ENCODE results near the gene DRD5. TPM values are rescaled to one million over a fixed set of nuclear protein-coding genes. Genes with fewer than 3 reads are reported as not detected.

Gene DRD5
- polyA plus RNA-seq, 1 experiment, result not detected

DNA sequence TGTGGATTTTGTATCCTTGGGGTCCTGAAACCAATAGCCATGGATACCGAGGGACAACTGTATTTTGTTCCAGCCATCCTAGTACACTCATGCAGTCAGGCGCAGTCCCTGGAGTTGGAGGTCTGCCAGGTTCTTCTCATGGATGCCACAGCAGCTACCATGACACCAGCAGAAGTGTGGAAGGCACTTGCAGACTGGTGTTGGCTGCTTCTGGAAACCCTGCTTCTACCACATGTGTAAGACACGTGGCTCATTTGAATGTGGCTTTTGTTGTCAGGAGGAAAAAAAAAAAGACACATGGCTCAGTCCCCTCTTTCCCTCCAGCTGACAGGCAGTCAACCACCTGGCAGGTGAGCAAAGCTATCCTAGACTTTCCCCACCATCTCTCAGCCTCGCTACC, 19.4 kb downstream of the DRD5 start:
- ChIA-PET POLR2A (no interaction called here), CTCF (no interaction called here)
- TF ChIP-seq, protein P1, sequence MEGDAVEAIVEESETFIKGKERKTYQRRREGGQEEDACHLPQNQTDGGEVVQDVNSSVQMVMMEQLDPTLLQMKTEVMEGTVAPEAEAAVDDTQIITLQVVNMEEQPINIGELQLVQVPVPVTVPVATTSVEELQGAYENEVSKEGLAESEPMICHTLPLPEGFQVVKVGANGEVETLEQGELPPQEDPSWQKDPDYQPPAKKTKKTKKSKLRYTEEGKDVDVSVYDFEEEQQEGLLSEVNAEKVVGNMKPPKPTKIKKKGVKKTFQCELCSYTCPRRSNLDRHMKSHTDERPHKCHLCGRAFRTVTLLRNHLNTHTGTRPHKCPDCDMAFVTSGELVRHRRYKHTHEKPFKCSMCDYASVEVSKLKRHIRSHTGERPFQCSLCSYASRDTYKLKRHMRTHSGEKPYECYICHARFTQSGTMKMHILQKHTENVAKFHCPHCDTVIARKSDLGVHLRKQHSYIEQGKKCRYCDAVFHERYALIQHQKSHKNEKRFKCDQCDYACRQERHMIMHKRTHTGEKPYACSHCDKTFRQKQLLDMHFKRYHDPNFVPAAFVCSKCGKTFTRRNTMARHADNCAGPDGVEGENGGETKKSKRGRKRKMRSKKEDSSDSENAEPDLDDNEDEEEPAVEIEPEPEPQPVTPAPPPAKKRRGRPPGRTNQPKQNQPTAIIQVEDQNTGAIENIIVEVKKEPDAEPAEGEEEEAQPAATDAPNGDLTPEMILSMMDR (IDR thresholded peaks at IDR 0.05; ENCODE audit: insufficient read depth, low read depth, low read length), result no peak
- no peak for DNase-seq (ENCODE audit: low read depth)
- no peaks in the 10 kb centered on the region for H3K27me3 ChIP-seq (ENCODE audit: control insufficient read depth, insufficient read depth, low read length)
- no peaks in the 10 kb centered on the region for H3K36me3 ChIP-seq (ENCODE audit: control insufficient read depth, insufficient read depth, low read length)
- no peak overlapping the region for H3K4me3 ChIP-seq (ENCODE audit: low read depth, low read length)

DNA sequence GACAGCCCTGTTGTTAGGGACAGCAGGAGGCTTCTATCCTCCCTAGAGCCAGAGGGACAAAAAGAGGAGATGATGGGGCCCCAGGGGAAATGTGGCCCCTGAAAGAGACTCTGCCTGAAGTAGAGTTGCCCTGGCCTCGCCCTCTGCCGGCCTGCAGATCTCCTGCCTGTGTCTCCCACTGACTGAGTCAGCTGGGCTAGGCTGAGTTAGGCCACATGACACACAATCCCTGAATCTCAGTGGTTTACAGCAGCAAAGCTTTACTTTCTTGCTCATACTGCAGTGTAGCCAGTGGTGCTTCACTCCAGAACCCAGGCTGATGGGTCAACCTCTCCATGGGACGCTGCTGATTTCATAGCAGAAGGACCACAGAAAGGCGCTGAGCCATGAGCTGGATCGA, 23.5 kb downstream of the DRD5 start:
- H3K36me3 ChIP-seq (ENCODE audit: control insufficient read depth, insufficient read depth, low read length), result no peaks in the 10 kb centered on the region
- DNase-seq (ENCODE audit: low read depth), result no peak
- POLR2A ChIA-PET, result no interaction called here
- TF ChIP-seq, protein P1 (IDR thresholded peaks at IDR 0.05; ENCODE audit: insufficient read depth, low read depth, low read length), result no peak
- no peak overlapping the region for H3K4me3 ChIP-seq (ENCODE audit: low read depth, low read length)
- H3K27me3 ChIP-seq (ENCODE audit: control insufficient read depth, insufficient read depth, low read length), result no peaks in the 10 kb centered on the region
- CTCF ChIA-PET, result no interaction called here

DNA sequence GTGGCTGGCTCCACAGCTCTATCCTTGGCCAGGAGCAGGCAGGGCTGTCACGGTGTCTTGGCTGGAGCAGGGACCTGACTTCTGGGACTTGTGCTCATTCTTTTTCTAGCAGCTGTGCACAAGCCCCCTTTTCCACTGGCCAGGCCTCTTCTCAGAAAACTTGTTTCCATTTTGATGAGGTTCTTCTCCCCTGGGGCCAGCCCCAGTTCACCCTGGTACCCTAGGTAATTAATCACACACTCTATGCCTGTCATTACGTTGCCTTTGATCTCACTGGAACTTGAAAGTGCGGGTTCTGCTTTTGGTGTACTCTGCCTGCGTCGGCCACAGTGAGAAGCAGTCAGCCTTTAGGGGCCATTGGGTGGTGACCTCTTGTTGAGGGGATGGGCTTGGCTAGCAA, 26.6 kb downstream of the DRD5 start:
- CTCF ChIA-PET, result no interaction called here
- no peaks in the 10 kb centered on the region for H3K27me3 ChIP-seq (ENCODE audit: control insufficient read depth, insufficient read depth, low read length)
- no peaks in the 10 kb centered on the region for H3K36me3 ChIP-seq (ENCODE audit: control insufficient read depth, insufficient read depth, low read length)

DNA sequence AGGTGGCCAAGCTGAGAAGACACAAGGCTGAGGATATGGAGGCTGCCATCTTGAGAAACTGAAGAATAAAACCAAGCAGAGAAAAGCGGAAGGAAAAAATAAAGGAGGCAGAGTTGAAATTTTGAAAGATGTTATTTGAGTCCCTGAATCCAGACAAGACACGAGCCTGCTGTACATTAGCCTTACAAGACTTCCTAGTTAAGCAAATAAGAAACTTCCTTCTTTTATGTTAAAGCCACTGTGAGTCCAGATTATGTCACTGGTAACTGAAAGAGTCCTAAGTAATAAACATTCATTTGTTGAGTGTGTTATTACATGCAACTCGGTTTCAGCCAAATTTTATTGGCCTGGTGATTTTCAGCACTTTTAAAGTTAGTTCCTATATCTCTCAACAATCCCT, 30.4 kb downstream of the DRD5 start:
- ChIA-PET CTCF (no interaction called here), POLR2A (no interaction called here)
- Histone ChIP-seq H3K36me3 (ENCODE audit: control insufficient read depth, insufficient read depth, low read length) (no peaks in the 10 kb centered on the region), H3K27me3 (ENCODE audit: control insufficient read depth, insufficient read depth, low read length) (no peaks in the 10 kb centered on the region), H3K4me3 (ENCODE audit: low read depth, low read length) (no peak overlapping the region)
- TF ChIP-seq, protein P1 (IDR thresholded peaks at IDR 0.05; ENCODE audit: insufficient read depth, low read depth, low read length), result no peak
- DNase-seq (ENCODE audit: low read depth), result no peak

More for the DNA sequence above, 26.6 kb downstream of the DRD5 start:
- DNase-seq (ENCODE audit: low read depth), result no peak
- POLR2A ChIA-PET, result no interaction called here
- TF ChIP-seq, protein P1 (IDR thresholded peaks at IDR 0.05; ENCODE audit: insufficient read depth, low read depth, low read length), result no peak
- no peak overlapping the region for H3K4me3 ChIP-seq (ENCODE audit: low read depth, low read length)

DNA sequence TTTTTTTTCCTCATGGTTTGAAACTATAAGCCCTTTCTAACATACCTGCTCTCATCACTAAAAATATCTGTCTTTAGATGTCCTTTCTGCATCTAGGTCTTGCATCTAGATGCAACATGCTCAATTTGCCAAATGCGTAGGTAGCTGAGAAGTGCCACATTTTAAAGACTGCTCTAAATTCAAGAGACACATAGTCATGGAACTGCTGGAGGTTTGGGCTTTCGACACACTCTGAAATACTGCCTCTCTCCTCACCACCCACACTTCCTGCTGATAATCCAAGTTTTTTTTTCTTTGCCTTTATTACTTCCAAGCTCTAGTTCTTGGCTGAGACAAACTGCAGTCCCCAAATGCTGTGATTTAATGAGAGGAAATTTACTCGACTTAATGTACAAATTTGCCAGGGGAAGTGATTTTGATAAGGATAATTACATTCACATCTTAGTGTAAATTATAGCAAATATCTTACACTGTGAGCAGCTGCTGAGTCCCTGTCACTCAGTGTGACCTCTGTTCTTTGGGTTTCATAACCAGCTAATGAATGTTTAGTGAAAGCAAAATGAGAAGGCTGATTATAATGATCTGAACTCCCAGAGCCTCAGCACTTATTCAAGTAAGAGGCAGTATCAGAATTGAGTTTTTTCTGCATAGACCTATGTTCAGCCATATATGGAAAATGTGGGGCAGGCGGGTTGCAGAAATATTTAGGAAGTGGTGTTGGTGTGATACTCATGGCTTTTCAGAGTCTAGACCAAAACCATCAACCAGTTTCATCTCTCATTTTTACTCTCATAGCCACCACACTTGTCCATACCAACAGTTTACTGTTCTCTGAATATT, 31.3 kb downstream of the DRD5 start:
- ChIA-PET POLR2A (no interaction called here), CTCF (no interaction called here)
- no peaks in the 10 kb centered on the region for H3K36me3 ChIP-seq (ENCODE audit: control insufficient read depth, insufficient read depth, low read length)
- no peaks in the 10 kb centered on the region for H3K27me3 ChIP-seq (ENCODE audit: control insufficient read depth, insufficient read depth, low read length)
- H3K4me3 ChIP-seq (ENCODE audit: low read depth, low read length), result no peak overlapping the region
- TF ChIP-seq, protein P1 (IDR thresholded peaks at IDR 0.05; ENCODE audit: insufficient read depth, low read depth, low read length), result no peak
- no peak for DNase-seq (ENCODE audit: low read depth)
